Measurements from ENCODE around the gene NOL9. TPM values are rescaled to one million over a fixed set of nuclear protein-coding genes. Genes with fewer than 3 reads are reported as not detected.

NOL9 gene
- total and polyA plus RNA-seq, 10 of the 15 experiments (the other 5 are each of a cell fraction or from before 2014, with no cell fraction given), result 3.9 to 35.9 (median 23.0) TPM

DNA sequence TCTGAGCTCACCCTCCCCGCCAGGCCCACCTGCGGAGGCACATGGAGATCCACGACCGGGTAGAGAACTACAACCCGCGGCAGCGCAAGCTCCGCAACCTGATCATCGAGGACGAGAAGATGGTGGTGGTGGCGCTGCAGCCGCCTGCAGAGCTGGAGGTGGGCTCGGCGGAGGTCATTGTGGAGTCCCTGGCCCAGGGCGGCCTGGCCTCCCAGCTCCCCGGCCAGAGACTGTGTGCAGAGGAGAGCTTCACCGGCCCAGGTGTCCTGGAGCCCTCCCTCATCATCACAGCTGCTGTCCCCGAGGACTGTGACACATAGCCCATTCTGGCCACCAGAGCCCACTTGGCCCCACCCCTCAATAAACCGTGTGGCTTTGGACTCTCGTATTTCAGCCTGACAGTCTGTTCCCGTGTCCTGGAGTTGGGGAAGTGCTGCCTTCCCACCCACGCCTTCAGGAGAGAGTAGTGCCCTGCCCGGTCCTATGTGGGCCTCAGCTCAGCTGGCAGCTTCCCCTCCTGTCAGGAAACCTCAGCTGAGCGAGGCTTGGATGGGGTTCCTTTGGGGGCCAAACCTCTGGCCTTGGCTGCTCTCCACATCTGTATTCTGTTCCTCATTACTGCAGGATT is 34.7 kb upstream of the NOL9 start:
- FAIRE-seq, result no peak

DNA sequence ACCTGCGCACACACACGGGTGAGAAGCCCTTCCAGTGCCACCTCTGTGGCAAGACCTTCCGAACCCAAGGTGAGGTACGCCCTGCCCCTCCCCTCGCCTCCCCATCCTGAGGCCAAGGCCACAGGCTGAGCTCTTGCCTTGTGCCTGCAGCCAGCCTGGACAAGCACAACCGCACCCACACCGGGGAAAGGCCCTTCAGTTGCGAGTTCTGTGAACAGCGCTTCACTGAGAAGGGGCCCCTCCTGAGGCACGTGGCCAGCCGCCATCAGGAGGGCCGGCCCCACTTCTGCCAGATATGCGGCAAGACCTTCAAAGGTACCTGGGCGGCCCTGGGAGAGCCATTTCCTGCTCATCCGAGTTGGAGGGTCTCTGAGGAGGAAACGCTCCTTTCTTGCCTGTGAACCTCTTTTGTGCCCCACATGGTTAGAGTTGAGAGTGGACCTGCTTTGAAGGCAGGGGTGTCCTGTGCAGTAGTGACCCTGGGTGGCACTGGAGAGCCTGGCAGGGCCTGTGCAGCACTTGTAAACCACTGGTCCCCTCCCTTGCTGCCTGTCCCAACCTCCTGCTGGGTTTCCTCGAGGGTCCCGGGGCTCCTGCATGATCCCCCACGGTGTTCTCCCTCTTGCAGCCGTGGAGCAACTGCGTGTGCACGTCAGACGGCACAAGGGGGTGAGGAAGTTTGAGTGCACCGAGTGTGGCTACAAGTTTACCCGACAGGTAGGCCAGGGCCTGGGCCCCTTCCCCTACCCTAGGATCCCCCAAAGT is 34.0 kb upstream of the NOL9 start:
- no peak overlapping the region for H3K4me2 ChIP-seq (ENCODE audit: control insufficient read depth, insufficient read depth)
- DNase-seq (ENCODE audit: low read depth, low spot score) (no peak), ATAC-seq (no peak), FAIRE-seq (no peak)
- H3K36me3 ChIP-seq (ENCODE audit: control insufficient read depth in 2 of 2, insufficient read depth in 2 of 2, low read length in 1 of 2), result peaks cover 7 to 18% of the 10 kb centered on the region in 2 experiments; a peak in 3 of 4 replicates
- intact Hi-C loops (cut with micrococcal nuclease; ENCODE audit: unreplicated experiment) (no loop called here), in situ Hi-C loops (cut with MboI) (no loop called here)
- H2AFZ ChIP-seq (ENCODE audit: control insufficient read depth, low read depth, low read length), result no peak overlapping the region
- POLR2A ChIA-PET, result interaction anchor here (1.1 kb wide), 1 partner anchor 12 kb away, joined by 3 read pairs; no protein-coding TSS in a partner anchor
- no peaks in the 10 kb centered on the region for H3K27me3 ChIP-seq (replicated peaks in 1 of 2; ENCODE audit: control insufficient read depth in 2 of 2, insufficient read depth in 2 of 2, low read length in 1 of 2)
- RAD21 ChIA-PET (ENCODE audit: unreplicated experiment), result no interaction called here
- TF ChIP-seq ZBED1 (IDR thresholded peaks at IDR 0.05; ENCODE audit: borderline replicate concordance) (no peak), CBX3 (IDR thresholded peaks at IDR 0.05; ENCODE audit: borderline replicate concordance, low read depth) (no peak)
- TF ChIP-seq, protein P1, sequence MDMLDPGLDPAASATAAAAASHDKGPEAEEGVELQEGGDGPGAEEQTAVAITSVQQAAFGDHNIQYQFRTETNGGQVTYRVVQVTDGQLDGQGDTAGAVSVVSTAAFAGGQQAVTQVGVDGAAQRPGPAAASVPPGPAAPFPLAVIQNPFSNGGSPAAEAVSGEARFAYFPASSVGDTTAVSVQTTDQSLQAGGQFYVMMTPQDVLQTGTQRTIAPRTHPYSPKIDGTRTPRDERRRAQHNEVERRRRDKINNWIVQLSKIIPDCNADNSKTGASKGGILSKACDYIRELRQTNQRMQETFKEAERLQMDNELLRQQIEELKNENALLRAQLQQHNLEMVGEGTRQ (IDR thresholded peaks at IDR 0.05; ENCODE audit: borderline replicate concordance, low read depth, low read length), result no peak
- TF ChIP-seq, protein P2, sequence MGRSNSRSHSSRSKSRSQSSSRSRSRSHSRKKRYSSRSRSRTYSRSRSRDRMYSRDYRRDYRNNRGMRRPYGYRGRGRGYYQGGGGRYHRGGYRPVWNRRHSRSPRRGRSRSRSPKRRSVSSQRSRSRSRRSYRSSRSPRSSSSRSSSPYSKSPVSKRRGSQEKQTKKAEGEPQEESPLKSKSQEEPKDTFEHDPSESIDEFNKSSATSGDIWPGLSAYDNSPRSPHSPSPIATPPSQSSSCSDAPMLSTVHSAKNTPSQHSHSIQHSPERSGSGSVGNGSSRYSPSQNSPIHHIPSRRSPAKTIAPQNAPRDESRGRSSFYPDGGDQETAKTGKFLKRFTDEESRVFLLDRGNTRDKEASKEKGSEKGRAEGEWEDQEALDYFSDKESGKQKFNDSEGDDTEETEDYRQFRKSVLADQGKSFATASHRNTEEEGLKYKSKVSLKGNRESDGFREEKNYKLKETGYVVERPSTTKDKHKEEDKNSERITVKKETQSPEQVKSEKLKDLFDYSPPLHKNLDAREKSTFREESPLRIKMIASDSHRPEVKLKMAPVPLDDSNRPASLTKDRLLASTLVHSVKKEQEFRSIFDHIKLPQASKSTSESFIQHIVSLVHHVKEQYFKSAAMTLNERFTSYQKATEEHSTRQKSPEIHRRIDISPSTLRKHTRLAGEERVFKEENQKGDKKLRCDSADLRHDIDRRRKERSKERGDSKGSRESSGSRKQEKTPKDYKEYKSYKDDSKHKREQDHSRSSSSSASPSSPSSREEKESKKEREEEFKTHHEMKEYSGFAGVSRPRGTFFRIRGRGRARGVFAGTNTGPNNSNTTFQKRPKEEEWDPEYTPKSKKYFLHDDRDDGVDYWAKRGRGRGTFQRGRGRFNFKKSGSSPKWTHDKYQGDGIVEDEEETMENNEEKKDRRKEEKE (IDR thresholded peaks at IDR 0.05), result no peak
- H4K20me1 ChIP-seq (ENCODE audit: control insufficient read depth, insufficient read depth), result no peaks in the 10 kb centered on the region
- no peaks in the 10 kb centered on the region for H3K79me2 ChIP-seq (ENCODE audit: control insufficient read depth, insufficient read depth, low read length)
- H3K9me3 ChIP-seq (replicated peaks; ENCODE audit: control insufficient read depth, insufficient read depth, low read length), result no peaks in the 10 kb centered on the region
- no peaks in the 10 kb centered on the region for H3K4me1 ChIP-seq (ENCODE audit: control insufficient read depth, insufficient read depth, low read length)
- CTCF ChIA-PET, result no interaction called here
- SMC1A ChIA-PET (ENCODE audit: uncharacterized antibody, unreplicated experiment), result no interaction called here
- H3K9ac ChIP-seq (ENCODE audit: control insufficient read depth, insufficient read depth, low read length), result no peak overlapping the region
- BruUV-seq (replicated peaks), result no TSS peak
- no peak overlapping the region for H3K4me3 ChIP-seq
- H3K27ac ChIP-seq (ENCODE audit: control insufficient read depth, insufficient read depth), result no peak overlapping the region
- WGBS (ENCODE audit: insufficient coverage, insufficient replicate concordance, low lambda C conversion rate, missing lambda C conversion rate), result 94% methylated on average over 24 of the region's 25 CpGs

More for the DNA sequence above, 34.7 kb upstream of the NOL9 start:
- ChIA-PET POLR2A (no interaction called here), CTCF (no interaction called here), SMC1A (ENCODE audit: uncharacterized antibody, unreplicated experiment) (interaction anchor here (1.2 kb wide), 1 partner anchor 9 kb away, joined by 3 read pairs; the partner anchor contains the start of gene ZBTB48), RAD21 (ENCODE audit: unreplicated experiment) (no interaction called here)
- no peak overlapping the region for H2AFZ ChIP-seq (ENCODE audit: control insufficient read depth, low read depth, low read length)
- TF ChIP-seq GABPA (IDR thresholded peaks at IDR 0.05; ENCODE audit: low read depth) (no peak), ZNF207 (IDR thresholded peaks at IDR 0.05; ENCODE audit: borderline replicate concordance) (no peak), SIX5 (IDR thresholded peaks at IDR 0.05; ENCODE audit: low read depth, low read length, severe bottlenecking) (no peak), ZNF217 (IDR thresholded peaks at IDR 0.05) (no peak), MTA2 (IDR thresholded peaks at IDR 0.05; ENCODE audit: low read depth) (no peak), KDM1A (IDR thresholded peaks at IDR 0.05; ENCODE audit: borderline replicate concordance) (no peak), EZH2 (IDR thresholded peaks at IDR 0.05; ENCODE audit: borderline replicate concordance, control insufficient read depth, low read depth, low read length) (no peak), RAD51 (IDR thresholded peaks at IDR 0.05) (no peak), BACH1 (IDR thresholded peaks at IDR 0.05; ENCODE audit: borderline replicate concordance) (no peak)
- in situ Hi-C loops (cut with MboI) (no loop called here), intact Hi-C loops (cut with micrococcal nuclease; ENCODE audit: unreplicated experiment) (no loop called here)
- 85% methylated on average over 24 of the region's 24 CpGs for WGBS (ENCODE audit: insufficient coverage, insufficient replicate concordance, low lambda C conversion rate, missing lambda C conversion rate)
- H3K27ac ChIP-seq (ENCODE audit: control insufficient read depth, insufficient read depth), result no peak overlapping the region
- BruUV-seq (replicated peaks), result no TSS peak
- H3K9ac ChIP-seq (ENCODE audit: control insufficient read depth, insufficient read depth, low read length), result no peak overlapping the region
- H3K4me1 ChIP-seq (ENCODE audit: control insufficient read depth, insufficient read depth, low read length), result no peaks in the 10 kb centered on the region
- H4K20me1 ChIP-seq (ENCODE audit: control insufficient read depth, insufficient read depth), result no peaks in the 10 kb centered on the region
- H3K4me3 ChIP-seq, result no peak overlapping the region
- no peaks in the 10 kb centered on the region for H3K9me3 ChIP-seq (replicated peaks; ENCODE audit: control insufficient read depth, insufficient read depth, low read length)
- H3K27me3 ChIP-seq (replicated peaks in 1 of 2; ENCODE audit: control insufficient read depth in 2 of 2, insufficient read depth in 2 of 2, low read length in 1 of 2), result no peaks in the 10 kb centered on the region
- H3K36me3 ChIP-seq (ENCODE audit: control insufficient read depth in 2 of 2, insufficient read depth in 2 of 2, low read length in 1 of 2), result peaks cover 9 to 23% of the 10 kb centered on the region in 2 experiments; a peak in 3 of 4 replicates
- ATAC-seq, result no peak
- DNase-seq (ENCODE audit: low read depth, low spot score), result no peak
- H3K4me2 ChIP-seq (ENCODE audit: control insufficient read depth, insufficient read depth), result no peak overlapping the region
- no peaks in the 10 kb centered on the region for H3K79me2 ChIP-seq (ENCODE audit: control insufficient read depth, insufficient read depth, low read length)
